ENCODE measurements around the gene HIP1R. TPM values are rescaled to one million over a fixed set of nuclear protein-coding genes. Genes with fewer than 3 reads are reported as not detected.

HIP1R gene
- total RNA-seq, 1 donor from 2014 or later = 36.1 TPM

- peaks cover 14% of the 10 kb centered on the region for H3K36me3 ChIP-seq (ENCODE audit: control insufficient read depth, insufficient read depth, low read length)
- DNase-seq (ENCODE audit: low read depth) (no peak), FAIRE-seq (no peak)
- TF ChIP-seq CTCF (IDR thresholded peaks at IDR 0.05; ENCODE audit: insufficient read depth, low read length, severe bottlenecking) = no peak
- H3K27me3 ChIP-seq (ENCODE audit: control insufficient read depth, insufficient read depth, low read length) = no peaks in the 10 kb centered on the region
- H3K4me3 ChIP-seq (ENCODE audit: low read depth, low read length) = no peak overlapping the region
Observed at GRCh38 chr12:122853582-122854245, 18.5 kb downstream of the HIP1R start.

GRCh38 chr12:122854554-122854953 is 19.3 kb downstream of the HIP1R start:
- no peak for TF ChIP-seq CTCF (IDR thresholded peaks at IDR 0.05; ENCODE audit: insufficient read depth, low read length, severe bottlenecking)
- Histone ChIP-seq H3K4me3 (ENCODE audit: low read depth, low read length) (no peak overlapping the region), H3K36me3 (ENCODE audit: control insufficient read depth, insufficient read depth, low read length) (peaks cover 16% of the 10 kb centered on the region), H3K27me3 (ENCODE audit: control insufficient read depth, insufficient read depth, low read length) (no peaks in the 10 kb centered on the region)
- DNase-seq (ENCODE audit: low read depth) = no peak
- FAIRE-seq = peak; percentile 32

- DNase-seq (ENCODE audit: low read depth) (no peak), FAIRE-seq (no peak)
- Histone ChIP-seq H3K4me3 (ENCODE audit: low read depth, low read length) (no peak overlapping the region), H3K36me3 (ENCODE audit: control insufficient read depth, insufficient read depth, low read length) (peaks cover 15% of the 10 kb centered on the region), H3K27me3 (ENCODE audit: control insufficient read depth, insufficient read depth, low read length) (no peaks in the 10 kb centered on the region)
- TF ChIP-seq CTCF (IDR thresholded peaks at IDR 0.05; ENCODE audit: insufficient read depth, low read length, severe bottlenecking) = no peak
Observed at GRCh38 chr12:122855071-122855829, 20.0 kb downstream of the HIP1R start.

GRCh38 chr12:122855928-122856831 is 20.9 kb downstream of the HIP1R start:
- peaks cover 15% of the 10 kb centered on the region for H3K36me3 ChIP-seq (ENCODE audit: control insufficient read depth, insufficient read depth, low read length)
- no peak overlapping the region for H3K4me3 ChIP-seq (ENCODE audit: low read depth, low read length)
- H3K27me3 ChIP-seq (ENCODE audit: control insufficient read depth, insufficient read depth, low read length) = no peaks in the 10 kb centered on the region
- no peak for DNase-seq (ENCODE audit: low read depth)
- FAIRE-seq = no peak
- TF ChIP-seq CTCF (IDR thresholded peaks at IDR 0.05; ENCODE audit: insufficient read depth, low read length, severe bottlenecking) = no peak

GRCh38 chr12:122856999-122857671 is 21.9 kb downstream of the HIP1R start:
- DNase-seq (ENCODE audit: low read depth) (no peak), FAIRE-seq (peak; percentile 80)
- Histone ChIP-seq H3K4me3 (ENCODE audit: low read depth, low read length) (no peak overlapping the region), H3K27me3 (ENCODE audit: control insufficient read depth, insufficient read depth, low read length) (no peaks in the 10 kb centered on the region), H3K36me3 (ENCODE audit: control insufficient read depth, insufficient read depth, low read length) (peaks cover 16% of the 10 kb centered on the region)
- no peak for TF ChIP-seq CTCF (IDR thresholded peaks at IDR 0.05; ENCODE audit: insufficient read depth, low read length, severe bottlenecking)

All from bronchial epithelial cell (primary cell).